PFSK-1 (cell line): ENCODE measurements around the gene AUTS2.

ENCODE experiments used
- POLR2AphosphoS5 ChIP-seq: IDR thresholded peaks from 2 replicates; pipeline ENCODE4 v1.6.1; 2012; ENCODE audit warnings: low read depth, mild to moderate bottlenecking, control low read depth, low read length, moderate library complexity
- REST ChIP-seq, 2 experiments: IDR thresholded peaks; 2 replicates each; pipeline versions ENCODE4 v1.6.1 to v1.8.0; 2011 to 2012; ENCODE audit warnings: low read depth in 2 of 2, low read length in 2 of 2, control low read depth in 1 of 2, inconsistent platforms in 1 of 2, mild to moderate bottlenecking in 1 of 2, moderate library complexity in 1 of 2; ENCODE audit not compliant: insufficient read depth in 1 of 2
- TAF1 ChIP-seq: IDR thresholded peaks from 2 replicates; pipeline ENCODE4 v1.6.1; 2012; ENCODE audit warnings: low read length, control low read depth, borderline replicate concordance; ENCODE audit not compliant: insufficient read depth

DNA sequence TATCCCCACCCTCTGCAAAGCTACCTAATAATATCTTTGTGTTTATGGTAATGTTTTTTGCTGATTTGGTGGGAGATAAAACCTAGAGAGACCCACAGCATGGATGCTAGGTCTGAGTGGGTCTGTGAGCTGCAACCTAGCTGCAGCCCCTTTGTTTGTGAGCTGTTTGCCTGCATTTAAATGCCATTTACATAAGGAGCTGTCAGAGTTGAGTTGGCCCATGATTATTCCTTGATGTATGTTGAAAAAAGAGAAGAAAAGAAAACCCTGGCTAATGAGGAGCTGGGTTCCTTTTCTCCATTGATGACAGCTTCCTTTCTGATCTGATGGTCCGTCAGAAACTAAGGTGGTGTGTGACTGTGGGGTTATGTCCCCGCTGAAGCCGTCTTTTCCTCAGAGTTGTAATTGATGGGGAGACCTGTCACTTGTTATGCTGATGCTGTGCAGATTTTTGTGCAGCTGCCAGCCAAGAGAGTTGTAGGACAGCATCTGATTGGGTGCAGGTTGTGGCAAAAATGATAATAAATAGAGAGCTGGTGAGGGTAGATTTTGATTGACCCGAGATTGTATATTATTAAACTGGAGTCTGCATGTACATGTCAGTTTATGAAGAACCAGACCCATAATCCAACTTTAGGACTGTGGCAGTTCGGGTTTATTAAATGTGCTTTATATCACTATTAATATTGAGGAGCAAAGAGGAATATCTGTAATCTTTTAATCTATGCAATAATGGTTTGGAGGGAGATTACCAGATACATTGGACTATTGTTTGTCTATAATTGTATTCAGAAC, 219.8 kb downstream of the AUTS2 start:
- no peak for TF ChIP-seq REST (IDR thresholded peaks at IDR 0.05; ENCODE audit: insufficient read depth in 1 of 2, low read depth in 2 of 2, low read length in 2 of 2)
- no peak for TF ChIP-seq POLR2AphosphoS5
- no peak for TF ChIP-seq TAF1
